AG09309 (cell line): ENCODE data around the gene WFIKKN2.

Source experiments
- DNase-seq: peaks from one replicate; pipeline ENCODE4 v3.0.0-alpha.2; 2010; ENCODE audit warnings: low read depth
- H3K4me3 ChIP-seq: 2 replicates; pipeline ENCODE4 v1.5.1; 2011; ENCODE audit warnings: mild to moderate bottlenecking, low read depth, low read length, moderate library complexity; ENCODE audit not compliant: control insufficient read depth
- CTCF ChIP-seq: IDR thresholded peaks from 2 replicates; pipeline ENCODE4 v1.5.1; 2011; ENCODE audit warnings: mild to moderate bottlenecking, low read depth, low read length, inconsistent platforms; ENCODE audit not compliant: insufficient read depth, control insufficient read depth; ENCODE audit errors: missing control alignments

Gene WFIKKN2

GRCh38 chr17:50861334-50861676 is 25.9 kb downstream of the WFIKKN2 start:
- DNase-seq: no peak
- TF ChIP-seq CTCF: no peak
- H3K4me3 ChIP-seq: no peak overlapping the region

GRCh38 chr17:50861822-50862528 is 26.6 kb downstream of the WFIKKN2 start:
- TF ChIP-seq CTCF: no peak
- H3K4me3 ChIP-seq: no peak overlapping the region
- no peak for DNase-seq

GRCh38 chr17:50863221-50863843 is 27.9 kb downstream of the WFIKKN2 start:
- no peak overlapping the region for H3K4me3 ChIP-seq
- no peak for DNase-seq
- peak; percentile 56 for TF ChIP-seq CTCF

- DNase-seq: no peak
- peak overlapping the region; percentile 57; the same call in 1 of the 2 replicates for H3K4me3 ChIP-seq
- TF ChIP-seq CTCF: no peak
Measured at GRCh38 chr17:50863931-50864330, 28.5 kb downstream of the WFIKKN2 start.

- TF ChIP-seq CTCF: no peak
- no peak for DNase-seq
- peak overlapping the region; percentile 57 for H3K4me3 ChIP-seq
Measured at GRCh38 chr17:50864747-50865059, 29.3 kb downstream of the WFIKKN2 start.

- TF ChIP-seq CTCF: no peak
- DNase-seq: no peak
- H3K4me3 ChIP-seq: peak overlapping the region; percentile 57
Measured at GRCh38 chr17:50865060-50865867, 29.9 kb downstream of the WFIKKN2 start.
